GM12864 (cell line): Measurements from ENCODE around the gene BMPR2.
"Not testable (repeated sequence)": the region's sequence is repeated elsewhere in the genome, so short reads cannot be mapped to it uniquely, and the experiment has no call there.

Experiments
- DNase-seq: peaks from one replicate; pipeline ENCODE4 v3.0.0-alpha.2; 2011; ENCODE audit warnings: low read depth
- H3K4me3 ChIP-seq: 2 replicates; pipeline ENCODE4 v1.5.1; 2011; ENCODE audit warnings: mild to moderate bottlenecking, low read depth, low read length, control low read depth
- CTCF ChIP-seq: IDR thresholded peaks from 2 replicates; pipeline ENCODE4 v1.5.1; 2011; ENCODE audit warnings: low read depth, mild to moderate bottlenecking, moderate library complexity, low read length, control low read depth, inconsistent platforms; ENCODE audit errors: missing control alignments

BMPR2 gene

GRCh38 chr2:202555356-202555755, 179.2 kb downstream of the BMPR2 start:
- H3K4me3 ChIP-seq: no peak overlapping the region
- no peak for DNase-seq
- no peak for TF ChIP-seq CTCF

- no peak overlapping the region for H3K4me3 ChIP-seq
- DNase-seq: no peak
- TF ChIP-seq CTCF: no peak
Measured at GRCh38 chr2:202560200-202560599, 184.1 kb downstream of the BMPR2 start.

- H3K4me3 ChIP-seq: no peak overlapping the region
- no peak for DNase-seq
- no peak for TF ChIP-seq CTCF
Measured at GRCh38 chr2:202564226-202564625, 188.1 kb downstream of the BMPR2 start.

GRCh38 chr2:202566286-202566685, 190.2 kb downstream of the BMPR2 start:
- no peak overlapping the region for H3K4me3 ChIP-seq
- no peak for DNase-seq
- no peak for TF ChIP-seq CTCF

GRCh38 chr2:202574541-202574940, 198.4 kb downstream of the BMPR2 start:
- DNase-seq: no peak
- no peak for TF ChIP-seq CTCF
- no peak overlapping the region for H3K4me3 ChIP-seq

- DNase-seq, H3K4me3 ChIP-seq: not testable (repeated sequence)
Measured at GRCh38 chr2:202575194-202575593, 199.1 kb downstream of the BMPR2 start.

- DNase-seq: no peak
- no peak for TF ChIP-seq CTCF
- no peak overlapping the region for H3K4me3 ChIP-seq
Measured at GRCh38 chr2:202577250-202578183, 201.4 kb downstream of the BMPR2 start.

GRCh38 chr2:202582846-202583245, 206.7 kb downstream of the BMPR2 start:
- not testable (repeated sequence) for DNase-seq, H3K4me3 ChIP-seq
